Uterus (tissue), 4 donors: ENCODE measurements around the gene SERPINA9. TPM values are rescaled to one million over a fixed set of nuclear protein-coding genes. Genes with fewer than 3 reads are reported as not detected.
A peak's percentile ranks its signal among the peaks of the same experiment; 100 is the strongest.

Source experiments
- DNase-seq, 2 donors: peaks; one replicate each; pipeline ENCODE4 v3.0.0-alpha.2; 2019 to 2020
- H3K27ac ChIP-seq, 2 donors: fragments of 200-600 bp; sonication (generic); 1 replicate in 1 of 2; 2 replicates in 1 of 2; pipeline ENCODE4 v1.5.1; 2016 to 2018
- H3K27me3 ChIP-seq, 2 donors: fragments of 200-600 bp; sonication (generic); one replicate each; pipeline ENCODE4 v1.5.1; 2018 to 2019; ENCODE audit warnings: control low read depth in 1 of 2
- H3K36me3 ChIP-seq, 2 donors: fragments of 200-600 bp; sonication (generic); one replicate each; pipeline ENCODE4 v1.5.1; 2019; ENCODE audit warnings: control low read depth in 1 of 2
- H3K4me1 ChIP-seq, 2 donors: fragments of 200-600 bp; sonication (generic); one replicate each; pipeline ENCODE4 v1.5.1; 2018 to 2019; ENCODE audit warnings: control low read depth in 1 of 2
- H3K4me3 ChIP-seq, 2 donors: fragments of 200-600 bp; sonication (generic); 1 replicate in 1 of 2; 2 replicates in 1 of 2; pipeline ENCODE4 v1.5.1; 2018 to 2019; ENCODE audit warnings: mild to moderate bottlenecking in 1 of 2
- H3K9me3 ChIP-seq, 2 donors: fragments of 200-600 bp; sonication (generic); one replicate each; pipeline ENCODE4 v1.5.1; 2019; ENCODE audit warnings: control low read depth in 1 of 2
- POLR2A ChIP-seq, 2 donors: fragments of 450-650 bp; IDR thresholded peaks; one replicate each; pipeline ENCODE4 v1.6.1; 2016; ENCODE audit warnings: antibody characterized with exemption in 2 of 2, mild to moderate bottlenecking in 1 of 2, moderate library complexity in 1 of 2
- intact Hi-C: fragments of 100-400 bp; cut with DNase I; formaldehyde crosslinking; loops from one replicate; pipeline ENCODE4 v1.15.1; 2023; ENCODE audit warnings: low total_unique reads
- total RNA-seq, 4 donors: library from RNA; depleted of rRNA in 3 of 4; stranded (reverse); fragments of >200 nt in 3 of 4; gene quantifications; one replicate each; pipeline versions ENCODE4 v1.1.0 to v1.2.4, GENCODE V29; 2014 to 2023
- TF ChIP-seq, protein P1 (sequence below), 4 experiments: fragments of 200-600 bp in 2 of 4; fragments of 450-650 bp in 2 of 4; sonication (generic) in 2 of 4; IDR thresholded peaks; one replicate each; pipeline ENCODE4 v1.5.1; 2016 to 2019; ENCODE audit warnings: antibody characterized with exemption in 4 of 4, mild to moderate bottlenecking in 2 of 4, moderate library complexity in 1 of 4
- donor health status: DM: yes; HTN: yes; CAD: no.

Gene SERPINA9
- total RNA-seq, 4 donors from 2014 or later = not detected

DNA sequence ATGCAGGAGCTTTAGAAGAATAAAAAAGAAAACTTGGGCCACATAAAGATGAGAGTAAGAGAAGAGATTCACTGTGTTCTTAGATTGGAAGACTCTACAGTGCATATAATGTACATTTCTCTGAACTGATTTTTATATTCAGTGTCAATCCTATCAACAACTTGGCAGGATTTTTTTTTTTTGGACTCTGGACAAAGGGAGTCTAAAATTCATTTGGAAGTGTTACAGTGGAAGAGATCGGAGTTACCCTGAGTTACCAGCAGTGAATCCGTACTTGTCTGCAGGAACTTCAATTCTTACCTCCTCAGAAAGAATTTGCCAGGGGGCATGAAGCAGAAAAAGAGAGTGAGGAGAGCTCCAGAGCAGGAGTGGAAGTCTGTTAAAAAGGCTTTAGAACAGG, 47.4 kb downstream of the SERPINA9 start:
- Histone ChIP-seq H3K4me1 (no peaks in the 10 kb centered on the region), H3K27ac (no peak overlapping the region)

DNA sequence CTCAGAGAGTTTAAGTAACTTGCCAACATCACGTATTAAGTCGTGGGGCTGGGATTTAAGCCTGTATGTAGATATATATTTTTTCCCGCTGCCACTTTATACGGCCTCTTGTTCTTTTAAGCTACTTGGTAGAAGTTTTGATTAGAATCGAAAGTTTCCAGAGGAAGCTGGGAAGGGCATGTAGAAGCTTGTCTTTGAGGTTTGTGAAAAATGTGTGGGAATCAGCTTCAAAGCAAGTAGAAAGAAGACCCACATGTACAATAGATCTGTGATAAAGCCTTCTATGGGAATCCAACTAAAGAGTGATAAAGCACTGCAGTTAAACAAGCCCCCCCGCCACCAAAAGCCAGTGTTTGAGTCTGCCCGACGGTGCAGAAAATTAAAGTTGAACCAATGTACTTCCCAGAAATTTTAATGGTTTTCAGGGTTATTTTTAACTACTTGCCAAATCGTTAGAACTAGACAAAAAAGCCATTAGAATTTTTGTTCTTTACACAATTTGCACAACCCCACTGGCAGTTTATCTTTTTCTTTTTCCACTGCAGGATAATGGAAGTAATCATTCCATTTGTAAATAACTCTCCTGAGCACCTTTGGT, 48.9 kb downstream of the SERPINA9 start:
- no peak for TF ChIP-seq POLR2A (IDR thresholded peaks at IDR 0.05)
- TF ChIP-seq, protein P1, sequence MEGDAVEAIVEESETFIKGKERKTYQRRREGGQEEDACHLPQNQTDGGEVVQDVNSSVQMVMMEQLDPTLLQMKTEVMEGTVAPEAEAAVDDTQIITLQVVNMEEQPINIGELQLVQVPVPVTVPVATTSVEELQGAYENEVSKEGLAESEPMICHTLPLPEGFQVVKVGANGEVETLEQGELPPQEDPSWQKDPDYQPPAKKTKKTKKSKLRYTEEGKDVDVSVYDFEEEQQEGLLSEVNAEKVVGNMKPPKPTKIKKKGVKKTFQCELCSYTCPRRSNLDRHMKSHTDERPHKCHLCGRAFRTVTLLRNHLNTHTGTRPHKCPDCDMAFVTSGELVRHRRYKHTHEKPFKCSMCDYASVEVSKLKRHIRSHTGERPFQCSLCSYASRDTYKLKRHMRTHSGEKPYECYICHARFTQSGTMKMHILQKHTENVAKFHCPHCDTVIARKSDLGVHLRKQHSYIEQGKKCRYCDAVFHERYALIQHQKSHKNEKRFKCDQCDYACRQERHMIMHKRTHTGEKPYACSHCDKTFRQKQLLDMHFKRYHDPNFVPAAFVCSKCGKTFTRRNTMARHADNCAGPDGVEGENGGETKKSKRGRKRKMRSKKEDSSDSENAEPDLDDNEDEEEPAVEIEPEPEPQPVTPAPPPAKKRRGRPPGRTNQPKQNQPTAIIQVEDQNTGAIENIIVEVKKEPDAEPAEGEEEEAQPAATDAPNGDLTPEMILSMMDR (IDR thresholded peaks at IDR 0.05) = no peak
- no peaks in the 10 kb centered on the region for H3K36me3 ChIP-seq
- no peak overlapping the region for H3K27ac ChIP-seq
- intact Hi-C loops = no loop called here
- H3K27me3 ChIP-seq = no peaks in the 10 kb centered on the region
- H3K4me3 ChIP-seq = no peak overlapping the region
- H3K9me3 ChIP-seq = no peaks in the 10 kb centered on the region
- no peak for DNase-seq
- H3K4me1 ChIP-seq = no peaks in the 10 kb centered on the region

More for the DNA sequence above, 47.4 kb downstream of the SERPINA9 start:
- TF ChIP-seq, protein P1 (IDR thresholded peaks at IDR 0.05) = no peak
- TF ChIP-seq POLR2A (IDR thresholded peaks at IDR 0.05) = no peak
- H3K9me3 ChIP-seq = no peaks in the 10 kb centered on the region
- H3K27me3 ChIP-seq = no peaks in the 10 kb centered on the region
- no peaks in the 10 kb centered on the region for H3K36me3 ChIP-seq
- intact Hi-C loops = no loop called here
- DNase-seq = no peak
- H3K4me3 ChIP-seq = no peak overlapping the region

DNA sequence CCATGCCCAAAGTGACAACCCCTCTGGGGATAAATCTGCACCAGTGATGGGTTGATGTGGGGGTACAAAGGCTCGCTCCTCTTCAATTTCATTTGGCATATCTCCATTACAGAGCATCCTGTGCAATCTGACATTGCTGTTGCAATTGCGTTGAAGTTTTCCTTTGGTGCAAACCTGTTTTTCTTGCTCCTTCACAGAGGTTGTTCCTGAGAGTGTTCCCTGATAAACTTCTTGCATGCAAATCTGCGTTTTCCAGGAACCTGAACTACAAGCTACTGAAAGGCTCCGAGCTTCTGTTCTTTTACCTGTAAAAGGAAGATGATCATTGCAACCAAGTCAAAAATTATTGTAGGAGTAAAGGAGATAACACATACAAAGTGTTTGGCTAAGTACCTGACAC, 49.5 kb downstream of the SERPINA9 start:
- no peaks in the 10 kb centered on the region for H3K36me3 ChIP-seq
- no peak for TF ChIP-seq POLR2A (IDR thresholded peaks at IDR 0.05)
- TF ChIP-seq, protein P1 (IDR thresholded peaks at IDR 0.05) = no peak
- DNase-seq = no peak
- H3K27ac ChIP-seq = no peak overlapping the region
- H3K9me3 ChIP-seq = no peaks in the 10 kb centered on the region
- H3K4me1 ChIP-seq = no peaks in the 10 kb centered on the region
- intact Hi-C loops = no loop called here
- no peaks in the 10 kb centered on the region for H3K27me3 ChIP-seq
- H3K4me3 ChIP-seq = no peak overlapping the region

DNA sequence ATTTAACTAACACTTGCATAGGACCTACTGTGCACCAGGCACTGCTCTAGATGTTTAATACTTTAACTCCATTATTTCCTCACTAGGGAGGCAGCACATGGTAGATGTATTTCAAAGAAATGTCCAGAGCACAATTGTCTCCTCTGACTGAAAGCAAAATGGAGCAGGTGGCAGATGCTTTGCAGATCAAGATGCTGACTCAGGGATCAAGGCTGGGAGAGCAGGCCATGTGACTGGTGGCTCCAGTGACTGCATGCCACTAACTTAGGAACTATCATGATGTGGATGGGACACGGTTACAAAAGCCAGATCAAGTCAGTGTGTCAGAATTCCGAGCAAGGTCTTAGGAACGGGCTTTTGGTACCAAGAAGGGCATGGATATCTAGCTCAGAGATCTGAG, 51.6 kb downstream of the SERPINA9 start:
- Histone ChIP-seq H3K9me3 (no peaks in the 10 kb centered on the region), H3K27me3 (no peaks in the 10 kb centered on the region), H3K4me1 (no peaks in the 10 kb centered on the region), H3K27ac (no peak overlapping the region), H3K36me3 (no peaks in the 10 kb centered on the region), H3K4me3 (no peak overlapping the region)
- TF ChIP-seq, protein P1 (IDR thresholded peaks at IDR 0.05) = no peak
- TF ChIP-seq POLR2A (IDR thresholded peaks at IDR 0.05) = no peak
- intact Hi-C loops = no loop called here
- no peak for DNase-seq

DNA sequence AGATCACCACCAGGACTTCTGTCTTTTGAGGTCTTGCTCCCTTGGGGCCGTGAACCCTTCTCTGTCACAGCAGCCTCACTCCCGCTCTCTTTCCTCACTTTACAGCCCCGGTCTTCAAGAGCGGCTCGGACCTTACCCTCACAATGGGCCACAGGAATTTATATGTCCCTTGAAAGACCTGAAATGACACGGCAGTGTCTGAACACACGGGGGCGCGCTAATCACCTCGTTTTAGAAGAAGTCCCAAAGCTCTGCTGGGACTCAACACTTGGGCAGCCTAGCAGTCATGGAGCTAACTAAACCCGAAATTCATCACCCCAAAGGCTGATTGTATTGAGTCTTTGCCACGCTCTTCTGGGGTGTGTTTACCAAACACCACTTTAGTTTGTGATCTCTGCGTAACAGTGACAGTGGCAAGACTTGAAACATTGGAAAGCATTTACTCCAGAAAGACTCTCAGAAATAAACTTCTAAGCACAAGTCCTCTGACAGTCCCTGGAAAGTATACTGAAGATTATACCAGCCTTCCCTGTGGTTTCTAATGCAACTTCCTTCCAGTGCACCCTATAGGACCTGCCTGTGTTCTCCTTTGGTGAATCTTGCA, 52.4 kb downstream of the SERPINA9 start:
- H3K4me3 ChIP-seq = no peak overlapping the region
- H3K27me3 ChIP-seq = no peaks in the 10 kb centered on the region
- intact Hi-C loops = no loop called here
- H3K4me1 ChIP-seq = no peaks in the 10 kb centered on the region
- no peaks in the 10 kb centered on the region for H3K36me3 ChIP-seq
- peak; percentile 18 to 25 for DNase-seq
- no peaks in the 10 kb centered on the region for H3K9me3 ChIP-seq
- H3K27ac ChIP-seq = no peak overlapping the region
- TF ChIP-seq, protein P1 (IDR thresholded peaks at IDR 0.05) = peak; percentile 25 to 38 (median 30)
- TF ChIP-seq POLR2A (IDR thresholded peaks at IDR 0.05) = no peak
